SK-N-SH (cell line): Measurements from ENCODE around the gene LZTFL1. TPM values are rescaled to one million over a fixed set of nuclear protein-coding genes. Genes with fewer than 3 reads are reported as not detected.

ENCODE experiments used
- CTCF ChIA-PET: fragments of 300-600, 350-600 bp; formaldehyde crosslinking; extraction: SDS; loops from one replicate; lab custom pipeline; 2021; lab: Yijun Ruan, JAX
- POLR2A ChIA-PET: fragments of 350-600 bp; sonication (Branson Sonifier 250); formaldehyde crosslinking; extraction: SDS; loops from one replicate; lab custom pipeline; 2020; ENCODE audit warnings: antibody characterized with exemption, inconsistent platforms; lab: Yijun Ruan, JAX
- DNase-seq: peaks from one replicate; pipeline ENCODE4 v3.0.0; 2012
- H2AFZ ChIP-seq: fragments of 200-600 bp; sonication (generic); 2 replicates; pipeline ENCODE4 v1.8.1; 2016; ENCODE audit warnings: antibody characterized with exemption, mild to moderate bottlenecking, low read depth
- H3F3A ChIP-seq: fragments of 200-600 bp; sonication (generic); replicated peaks from 2 replicates; pipeline ENCODE3; 2016; ENCODE audit warnings: antibody characterized with exemption, mild to moderate bottlenecking; ENCODE audit not compliant: insufficient read depth
- H3K27ac ChIP-seq, 2 experiments: fragments of 200-500 bp in 1 of 2; fragments of 200-600 bp in 1 of 2; sonication (Bioruptor generic) in 1 of 2; sonication (generic), shearing (Covaris generic) in 1 of 2; 2 replicates each; pipeline versions ENCODE4 v1.5.1 to v1.6.1; 2014 to 2016; ENCODE audit warnings: low read depth in 2 of 2, inconsistent platforms in 1 of 2, low read length in 1 of 2, mild to moderate bottlenecking in 1 of 2, mixed read lengths in 1 of 2
- H3K27me3 ChIP-seq: fragments of 200-600 bp; sonication (generic), shearing (Covaris generic); 2 replicates; pipeline ENCODE4 v1.6.1; 2016; ENCODE audit warnings: mixed run types; ENCODE audit not compliant: insufficient read depth
- H3K36me3 ChIP-seq, 2 experiments: fragments of 200-500 bp in 1 of 2; fragments of 200-600 bp in 1 of 2; sonication (Bioruptor generic) in 1 of 2; sonication (generic) in 1 of 2; replicated peaks in 1 of 2; 2 replicates each; pipeline versions ENCODE3 to v1.5.1; 2014 to 2016; ENCODE audit warnings: low read length in 1 of 2, mild to moderate bottlenecking in 1 of 2; ENCODE audit not compliant: insufficient read depth in 2 of 2, control insufficient read depth in 1 of 2
- H3K4me1 ChIP-seq, 2 experiments: fragments of 200-500 bp in 1 of 2; fragments of 200-600 bp in 1 of 2; sonication (Bioruptor generic) in 1 of 2; sonication (generic), shearing (Covaris generic) in 1 of 2; 2 replicates each; pipeline versions ENCODE4 v1.5.1 to v1.6.1; 2014 to 2016; ENCODE audit warnings: low read depth in 1 of 2, low read length in 1 of 2, mixed run types in 1 of 2; ENCODE audit not compliant: insufficient read depth in 2 of 2, control insufficient read depth in 1 of 2
- H3K4me2 ChIP-seq: fragments of 200-600 bp; sonication (generic), shearing (Covaris generic); 2 replicates; pipeline ENCODE4 v1.6.1; 2017; ENCODE audit warnings: mixed run types
- H3K4me3 ChIP-seq, 2 experiments: fragments of 200-500 bp in 1 of 2; fragments of 200-600 bp in 1 of 2; sonication (Bioruptor generic) in 1 of 2; sonication (generic), shearing (Covaris generic) in 1 of 2; 2 replicates each; pipeline versions ENCODE4 v1.5.1 to v1.8.1; 2014 to 2016; ENCODE audit warnings: low read depth in 2 of 2, inconsistent platforms in 1 of 2, low read length in 1 of 2, mild to moderate bottlenecking in 1 of 2, mixed read lengths in 1 of 2, moderate library complexity in 1 of 2
- H3K79me2 ChIP-seq: fragments of 200-600 bp; sonication (generic); 2 replicates; pipeline ENCODE4 v1.8.1; 2017; ENCODE audit warnings: mild to moderate bottlenecking; ENCODE audit not compliant: insufficient read depth
- H3K9ac ChIP-seq: fragments of 200-600 bp; sonication (generic); 2 replicates; pipeline ENCODE4 v1.6.1; 2017; ENCODE audit warnings: mixed run types
- H3K9me2 ChIP-seq: fragments of 200-600 bp; sonication (generic); 2 replicates; pipeline ENCODE4 v1.6.1; 2017; ENCODE audit warnings: mixed run types
- H3K9me3 ChIP-seq: fragments of 200-600 bp; sonication (generic); 2 replicates; pipeline ENCODE4 v1.6.1; 2017; ENCODE audit warnings: mixed run types, mild to moderate bottlenecking, moderate library complexity
- H4K20me1 ChIP-seq: fragments of 200-600 bp; sonication (generic); 2 replicates; pipeline ENCODE4 v1.6.1; 2017; ENCODE audit warnings: mild to moderate bottlenecking, mixed run types; ENCODE audit not compliant: insufficient read depth
- CTCF ChIP-seq: fragments of 200-600 bp; sonication (generic); IDR thresholded peaks from 2 replicates; pipeline ENCODE4 v1.6.1; 2017; ENCODE audit warnings: antibody characterized with exemption, mild to moderate bottlenecking, moderate library complexity
- EP300 ChIP-seq, 2 experiments: IDR thresholded peaks; 2 replicates each; pipeline versions ENCODE4 v1.4.0 to v1.6.1; 2012; ENCODE audit warnings: borderline replicate concordance in 1 of 2, low read depth in 1 of 2, low read length in 1 of 2
- FOSL2 ChIP-seq: IDR thresholded peaks from 2 replicates; pipeline ENCODE4 v1.4.0; 2012; ENCODE audit warnings: low read depth, mild to moderate bottlenecking, moderate library complexity, borderline replicate concordance
- FOXJ3 ChIP-seq: sonication (generic); formaldehyde crosslinking; IDR thresholded peaks from 2 replicates; pipeline ENCODE4 v1.5.1; 2020; ENCODE audit warnings: mild to moderate bottlenecking, missing genetic modification reagents
- MEF2A ChIP-seq: IDR thresholded peaks from 2 replicates; pipeline ENCODE4 v1.4.0; 2012; ENCODE audit warnings: low read depth, borderline replicate concordance
- RAD21 ChIP-seq: IDR thresholded peaks from 2 replicates; pipeline ENCODE4 v1.6.1; 2012; ENCODE audit warnings: mild to moderate bottlenecking, low read length
- RCOR1 ChIP-seq: fragments of 150-350 bp; IDR thresholded peaks from 2 replicates; pipeline ENCODE4 v1.6.1; 2017; ENCODE audit warnings: antibody characterized with exemption, low read length
- SIN3A ChIP-seq: IDR thresholded peaks from 2 replicates; pipeline ENCODE4 v1.6.1; 2012; ENCODE audit warnings: low read depth, mild to moderate bottlenecking, low read length, moderate library complexity, borderline replicate concordance
- SMC3 ChIP-seq: IDR thresholded peaks from 2 replicates; pipeline ENCODE4 v1.6.1; 2012; ENCODE audit warnings: low read depth, low read length, improper control_type of control experiment
- TCF12 ChIP-seq: IDR thresholded peaks from 2 replicates; pipeline ENCODE4 v1.4.0; 2012
- TEAD4 ChIP-seq: IDR thresholded peaks from 2 replicates; pipeline ENCODE4 v1.4.0; 2012; ENCODE audit warnings: mild to moderate bottlenecking, borderline replicate concordance; ENCODE audit not compliant: insufficient read depth
- USF1 ChIP-seq: IDR thresholded peaks from 2 replicates; pipeline ENCODE4 v1.4.0; 2012; ENCODE audit warnings: low read depth, borderline replicate concordance
- USF2 ChIP-seq: fragments of 150-350 bp; IDR thresholded peaks from 2 replicates; pipeline ENCODE4 v1.6.1; 2017; ENCODE audit warnings: antibody characterized with exemption, low read length, low read depth, borderline replicate concordance
- YY1 ChIP-seq: IDR thresholded peaks from 2 replicates; pipeline ENCODE4 v1.4.0; 2012; ENCODE audit warnings: low read depth, mild to moderate bottlenecking
- ZBTB33 ChIP-seq: IDR thresholded peaks from 2 replicates; pipeline ENCODE4 v1.4.0; 2012; ENCODE audit warnings: low read depth, borderline replicate concordance
- WGBS: methylation state at CpG from one replicate; pipeline ENCODE4 v1.1.6; 2017; ENCODE audit warnings: low lambda C conversion rate; 5-methylcytosine and 5-hydroxymethylcytosine counted together
- polyA plus RNA-seq, 3 experiments: library from polyadenylated mRNA; depleted of rRNA; stranded (reverse); fragments of >200 nt; gene quantifications; 2 replicates each; pipeline ENCODE4 v1.2.3, GENCODE V29; 2012
- TF ChIP-seq, protein P1 (sequence below): IDR thresholded peaks from 2 replicates; pipeline ENCODE4 v1.4.0; 2012; ENCODE audit warnings: low read depth

LZTFL1 gene
- polyA plus RNA-seq, 1 of the 3 experiments (the other 2 are of a cell fraction): 11.9 TPM

DNA sequence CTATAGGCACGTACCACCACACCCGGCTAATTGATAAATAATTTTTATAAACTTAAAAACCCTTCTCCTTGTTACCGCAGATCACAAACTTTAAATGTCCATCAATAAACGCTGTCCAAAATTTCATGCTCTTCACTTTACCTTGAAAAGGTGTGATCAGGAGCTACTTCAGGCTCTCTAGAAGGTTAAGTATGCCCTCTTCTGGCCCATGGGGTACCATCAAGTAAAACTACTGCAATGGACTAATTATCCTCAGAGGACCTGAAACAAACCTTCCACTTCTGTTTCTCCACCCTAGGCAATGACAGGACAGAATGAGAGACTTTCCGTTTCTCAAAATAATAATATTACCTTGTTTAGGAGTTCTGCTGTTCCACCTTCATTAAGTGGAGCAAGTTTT, 9.2 kb downstream of the LZTFL1 start:
- Histone ChIP-seq H3K4me2 (no peak overlapping the region), H2AFZ (no peak overlapping the region), H3F3A (no peaks in the 10 kb centered on the region), H3K4me1 (no peaks in the 10 kb centered on the region), H3K4me3 (no peak overlapping the region), H3K36me3 (peaks cover 49 to 70% of the 10 kb centered on the region in 2 experiments), H3K79me2 (no peaks in the 10 kb centered on the region), H3K27ac (no peak overlapping the region), H3K9ac (no peak overlapping the region), H3K9me2 (no peaks in the 10 kb centered on the region), H4K20me1 (no peaks in the 10 kb centered on the region), H3K9me3 (no peaks in the 10 kb centered on the region), H3K27me3 (no peaks in the 10 kb centered on the region)
- POLR2A ChIA-PET: no interaction called here
- CTCF ChIA-PET: interaction anchor here (0.7 to 3.8 kb wide), 9 partner anchors 9 to 97 kb away, joined by 3 to 42 read pairs (median 4); partner anchors contain the start of gene LZTFL1
- DNase-seq: peak; percentile 25
- TF ChIP-seq SMC3 (peak; percentile 40; the same call in 1 of the 2 replicates), RCOR1 (no peak), USF2 (no peak), YY1 (no peak), RAD21 (peak; percentile 66), FOSL2 (no peak), USF1 (no peak), TEAD4 (no peak), MEF2A (no peak), FOXJ3 (no peak), ZBTB33 (no peak), TCF12 (no peak), SIN3A (no peak), CTCF (peak; percentile 37), EP300 (IDR thresholded peaks at IDR 0.05; ENCODE audit: borderline replicate concordance in 1 of 2, low read depth in 1 of 2, low read length in 1 of 2) (no peak)
- TF ChIP-seq, protein P1, sequence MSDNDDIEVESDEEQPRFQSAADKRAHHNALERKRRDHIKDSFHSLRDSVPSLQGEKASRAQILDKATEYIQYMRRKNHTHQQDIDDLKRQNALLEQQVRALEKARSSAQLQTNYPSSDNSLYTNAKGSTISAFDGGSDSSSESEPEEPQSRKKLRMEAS: no peak
- TF ChIP-seq, all 33 proteins: peak for 3
- WGBS: 84% methylated on average over 5 of the region's 5 CpGs
